ENCODE data around the gene CABLES2. TPM values are rescaled to one million over a fixed set of nuclear protein-coding genes. Genes with fewer than 3 reads are reported as not detected.

The CABLES2 gene
- total and polyA plus RNA-seq, 10 of the 15 experiments (the other 5 are each of a cell fraction or from before 2014, with no cell fraction given) = 2.2 to 14.9 (median 5.3) TPM

DNA sequence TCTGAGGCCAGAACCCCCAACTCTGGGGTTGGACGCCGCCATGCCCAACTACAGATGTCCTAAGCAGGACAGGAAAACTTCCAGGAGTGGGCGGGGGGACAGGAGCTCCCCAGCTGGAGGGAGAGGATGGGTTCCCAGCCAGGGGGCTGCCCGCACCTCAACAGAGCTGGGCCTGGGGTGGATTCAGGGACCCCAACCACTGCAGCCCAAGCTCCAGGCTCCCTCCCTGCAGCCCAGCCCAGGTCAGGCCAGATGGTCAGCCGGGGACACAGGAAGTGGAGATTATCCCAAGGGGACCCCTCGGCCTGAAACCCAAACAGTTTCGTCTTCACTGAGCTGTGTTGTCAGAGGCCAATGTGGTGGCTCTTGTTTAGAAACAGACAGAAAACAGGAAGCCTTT, 49.4 kb downstream of the CABLES2 start (continued):
- TF ChIP-seq SRF (IDR thresholded peaks at IDR 0.05; ENCODE audit: low read depth in 2 of 2, low read length in 2 of 2) = no peak
- TF ChIP-seq SPI1 (IDR thresholded peaks at IDR 0.05; ENCODE audit: borderline replicate concordance, insufficient read depth, low read depth, low read length) = no peak
- no peak for TF ChIP-seq MXI1 (IDR thresholded peaks at IDR 0.05; ENCODE audit: low read depth, low read length)
- TF ChIP-seq ZNF217 (IDR thresholded peaks at IDR 0.05) = no peak
- TF ChIP-seq CBX5 (IDR thresholded peaks at IDR 0.05; ENCODE audit: low read depth) = no peak

DNA sequence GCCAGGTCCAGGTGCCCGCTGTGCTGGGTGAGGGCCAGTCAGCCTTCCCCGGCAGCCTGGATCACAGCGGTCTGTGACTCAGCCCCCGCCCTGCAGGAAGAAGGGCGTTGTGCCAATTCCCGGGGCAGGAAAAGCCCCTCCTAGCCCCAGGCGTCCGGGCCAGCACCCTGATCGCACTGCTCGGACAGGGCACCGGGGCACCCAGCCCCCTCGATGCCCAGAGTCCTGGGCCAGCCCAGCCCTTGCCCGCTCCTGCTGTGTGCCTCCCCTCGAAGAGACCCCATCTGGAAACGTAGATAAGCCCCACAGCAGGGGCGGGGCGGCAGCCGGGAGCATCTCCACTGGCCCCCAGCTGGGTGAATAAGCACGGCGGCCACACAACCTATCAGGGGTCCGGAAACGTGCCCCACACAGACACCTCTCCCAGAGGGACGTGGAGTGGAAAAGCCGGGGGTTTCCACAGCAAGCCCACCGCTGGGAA, 49.9 kb downstream of the CABLES2 start:
- Histone ChIP-seq H3K9ac (ENCODE audit: control insufficient read depth, insufficient read depth, low read length) (no peak overlapping the region), H3K27ac (ENCODE audit: control insufficient read depth, insufficient read depth) (no peak overlapping the region), H3K4me3 (no peak overlapping the region), H3K4me2 (ENCODE audit: control insufficient read depth, insufficient read depth) (no peak overlapping the region), H3K79me2 (ENCODE audit: control insufficient read depth, insufficient read depth, low read length) (no peaks in the 10 kb centered on the region), H3K36me3 (ENCODE audit: control insufficient read depth in 2 of 2, insufficient read depth in 2 of 2, low read length in 1 of 2) (no peaks in the 10 kb centered on the region), H3K27me3 (replicated peaks in 1 of 2; ENCODE audit: control insufficient read depth in 2 of 2, insufficient read depth in 2 of 2, low read length in 1 of 2) (no peaks in the 10 kb centered on the region), H3K9me3 (replicated peaks; ENCODE audit: control insufficient read depth, insufficient read depth, low read length) (no peaks in the 10 kb centered on the region), H2AFZ (ENCODE audit: control insufficient read depth, low read depth, low read length) (no peak overlapping the region), H3K4me1 (ENCODE audit: control insufficient read depth, insufficient read depth, low read length) (no peaks in the 10 kb centered on the region), H4K20me1 (ENCODE audit: control insufficient read depth, insufficient read depth) (no peaks in the 10 kb centered on the region)
- FAIRE-seq (no peak), ATAC-seq (no peak), DNase-seq (ENCODE audit: low read depth, low spot score) (no peak)
- intact Hi-C loops (cut with micrococcal nuclease; ENCODE audit: unreplicated experiment) = no loop called here
- ChIA-PET CTCF (no interaction called here), RAD21 (ENCODE audit: unreplicated experiment) (no interaction called here), SMC1A (ENCODE audit: uncharacterized antibody, unreplicated experiment) (no interaction called here), POLR2A (no interaction called here)
- 53% methylated on average over 24 of the region's 25 CpGs for WGBS (ENCODE audit: insufficient coverage, insufficient replicate concordance, low lambda C conversion rate, missing lambda C conversion rate)
- in situ Hi-C loops (cut with MboI) = no loop called here
- no TSS peak for BruUV-seq (replicated peaks)
- TF ChIP-seq FOXM1 (IDR thresholded peaks at IDR 0.05; ENCODE audit: low read depth, low read length) (no peak), SP1 (IDR thresholded peaks at IDR 0.05; ENCODE audit: low read depth, low read length) (no peak), NR2C1 (IDR thresholded peaks at IDR 0.05) (no peak), MEF2A (IDR thresholded peaks at IDR 0.05; ENCODE audit: insufficient read depth, low read depth, low read length) (no peak), POLR2A (IDR thresholded peaks at IDR 0.05; ENCODE audit: low read depth, low read length) (no peak)
- TF ChIP-seq, protein P1, sequence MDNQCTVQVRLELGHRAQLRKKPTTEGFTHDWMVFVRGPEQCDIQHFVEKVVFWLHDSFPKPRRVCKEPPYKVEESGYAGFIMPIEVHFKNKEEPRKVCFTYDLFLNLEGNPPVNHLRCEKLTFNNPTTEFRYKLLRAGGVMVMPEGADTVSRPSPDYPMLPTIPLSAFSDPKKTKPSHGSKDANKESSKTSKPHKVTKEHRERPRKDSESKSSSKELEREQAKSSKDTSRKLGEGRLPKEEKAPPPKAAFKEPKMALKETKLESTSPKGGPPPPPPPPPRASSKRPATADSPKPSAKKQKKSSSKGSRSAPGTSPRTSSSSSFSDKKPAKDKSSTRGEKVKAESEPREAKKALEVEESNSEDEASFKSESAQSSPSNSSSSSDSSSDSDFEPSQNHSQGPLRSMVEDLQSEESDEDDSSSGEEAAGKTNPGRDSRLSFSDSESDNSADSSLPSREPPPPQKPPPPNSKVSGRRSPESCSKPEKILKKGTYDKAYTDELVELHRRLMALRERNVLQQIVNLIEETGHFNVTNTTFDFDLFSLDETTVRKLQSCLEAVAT (IDR thresholded peaks at IDR 0.05) = no peak
- TF ChIP-seq, protein P2, sequence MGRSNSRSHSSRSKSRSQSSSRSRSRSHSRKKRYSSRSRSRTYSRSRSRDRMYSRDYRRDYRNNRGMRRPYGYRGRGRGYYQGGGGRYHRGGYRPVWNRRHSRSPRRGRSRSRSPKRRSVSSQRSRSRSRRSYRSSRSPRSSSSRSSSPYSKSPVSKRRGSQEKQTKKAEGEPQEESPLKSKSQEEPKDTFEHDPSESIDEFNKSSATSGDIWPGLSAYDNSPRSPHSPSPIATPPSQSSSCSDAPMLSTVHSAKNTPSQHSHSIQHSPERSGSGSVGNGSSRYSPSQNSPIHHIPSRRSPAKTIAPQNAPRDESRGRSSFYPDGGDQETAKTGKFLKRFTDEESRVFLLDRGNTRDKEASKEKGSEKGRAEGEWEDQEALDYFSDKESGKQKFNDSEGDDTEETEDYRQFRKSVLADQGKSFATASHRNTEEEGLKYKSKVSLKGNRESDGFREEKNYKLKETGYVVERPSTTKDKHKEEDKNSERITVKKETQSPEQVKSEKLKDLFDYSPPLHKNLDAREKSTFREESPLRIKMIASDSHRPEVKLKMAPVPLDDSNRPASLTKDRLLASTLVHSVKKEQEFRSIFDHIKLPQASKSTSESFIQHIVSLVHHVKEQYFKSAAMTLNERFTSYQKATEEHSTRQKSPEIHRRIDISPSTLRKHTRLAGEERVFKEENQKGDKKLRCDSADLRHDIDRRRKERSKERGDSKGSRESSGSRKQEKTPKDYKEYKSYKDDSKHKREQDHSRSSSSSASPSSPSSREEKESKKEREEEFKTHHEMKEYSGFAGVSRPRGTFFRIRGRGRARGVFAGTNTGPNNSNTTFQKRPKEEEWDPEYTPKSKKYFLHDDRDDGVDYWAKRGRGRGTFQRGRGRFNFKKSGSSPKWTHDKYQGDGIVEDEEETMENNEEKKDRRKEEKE (IDR thresholded peaks at IDR 0.05) = no peak
